Caco-2 (cell line): ENCODE measurements around the gene PAFAH1B1. TPM values are rescaled to one million over a fixed set of nuclear protein-coding genes. Genes with fewer than 3 reads are reported as not detected.

Experiments used
- BruUV-seq: library from RNA; stranded (reverse); fragments of 400-500 nt; replicated peaks from 2 replicates; lab custom pipeline; 2021; lab: Mats Ljungman, UMichigan
- CTCF ChIA-PET: fragments of 300-600 bp; sonication (Branson Sonifier 250); formaldehyde crosslinking; loops from one replicate; lab custom pipeline; 2022; ENCODE audit warnings: antibody characterized with exemption; lab: Charles Lee
- POLR2A ChIA-PET: fragments of 300-600 bp; sonication (Branson Sonifier 250); formaldehyde crosslinking; loops from one replicate; lab custom pipeline; 2022; ENCODE audit warnings: antibody characterized with exemption; lab: Charles Lee
- DNase-seq, 2 experiments: peaks; one replicate each; pipeline versions ENCODE4 v3.0.0 to v3.0.0-alpha.2; 2020 to 2022
- H3K27me3 ChIP-seq: replicated peaks from 2 replicates; pipeline ENCODE4 v1.6.0; 2011; ENCODE audit warnings: low read length; ENCODE audit not compliant: control insufficient read depth, insufficient read depth
- H3K36me3 ChIP-seq: 2 replicates; pipeline ENCODE4 v1.5.1; 2011; ENCODE audit warnings: low read length; ENCODE audit not compliant: control insufficient read depth, insufficient read depth
- H3K4me1 ChIP-seq: fragments of 250-450 bp; sonication (Bioruptor Pico); 2 replicates; pipeline ENCODE4 v1.5.1; 2020; ENCODE audit warnings: mild to moderate bottlenecking
- H3K4me3 ChIP-seq: 2 replicates; pipeline ENCODE4 v1.5.1; 2011; ENCODE audit warnings: low read depth, mild to moderate bottlenecking, control low read depth, low read length
- H3K9me3 ChIP-seq: fragments of 250-450 bp; sonication (Bioruptor Pico); 2 replicates; pipeline ENCODE4 v1.5.1; 2020; ENCODE audit warnings: mild to moderate bottlenecking, moderate library complexity
- H3K27ac Mint-ChIP-seq: one replicate; pipeline ENCODE4 v1.8.0; 2022; ENCODE audit warnings: mixed read lengths; ENCODE audit not compliant: unreplicated experiment
- H3K27me3 Mint-ChIP-seq: one replicate; pipeline ENCODE4 v1.8.0; 2022; ENCODE audit warnings: mixed read lengths; ENCODE audit not compliant: insufficient read depth, unreplicated experiment
- H3K36me3 Mint-ChIP-seq: one replicate; pipeline ENCODE4 v1.8.0; 2022; ENCODE audit warnings: mild to moderate bottlenecking, mixed read lengths; ENCODE audit not compliant: insufficient read depth, unreplicated experiment
- H3K4me1 Mint-ChIP-seq: one replicate; pipeline ENCODE4 v1.8.0; 2022; ENCODE audit warnings: low read depth, mixed read lengths; ENCODE audit not compliant: unreplicated experiment
- H3K4me3 Mint-ChIP-seq: one replicate; pipeline ENCODE4 v1.8.0; 2022; ENCODE audit warnings: mild to moderate bottlenecking, moderate library complexity, mixed read lengths; ENCODE audit not compliant: unreplicated experiment
- H3K9me3 Mint-ChIP-seq: one replicate; pipeline ENCODE4 v1.8.0; 2022; ENCODE audit warnings: mixed read lengths; ENCODE audit not compliant: unreplicated experiment
- CTCF ChIP-seq, 2 experiments: fragments of 200-600 bp in 1 of 2; IDR thresholded peaks; 1 replicate in 1 of 2; 2 replicates in 1 of 2; pipeline versions ENCODE4 v1.5.1 to v1.8.0; 2011 to 2022; ENCODE audit warnings: antibody characterized with exemption in 1 of 2, control low read depth in 1 of 2, inconsistent platforms in 1 of 2, low read depth in 1 of 2, low read length in 1 of 2, mild to moderate bottlenecking in 1 of 2, moderate library complexity in 1 of 2; ENCODE audit not compliant: insufficient read depth in 1 of 2, severe bottlenecking in 1 of 2, unreplicated experiment in 1 of 2
- intact Hi-C: fragments of 100-400 bp; cut with micrococcal nuclease; formaldehyde crosslinking; loops from one replicate; pipeline ENCODE4 v1.10.0; 2022; ENCODE audit not compliant: unreplicated experiment
- total RNA-seq: library from RNA; stranded (reverse); gene quantifications from 2 replicates; pipeline ENCODE4 v1.2.3, GENCODE V29; 2022

PAFAH1B1 gene
- total RNA-seq, 1 experiment from 2014 or later = 141 TPM

GRCh38 chr17:2700491-2701141 lies 107.2 kb downstream of the PAFAH1B1 start:
- no peak overlapping the region for H3K27ac Mint-ChIP-seq
- no peak overlapping the region for H3K4me3 Mint-ChIP-seq
- peak in 1 of 2 experiments; percentile 26 for DNase-seq
- no peaks in the 10 kb centered on the region for H3K9me3 Mint-ChIP-seq
- Histone ChIP-seq H3K4me1 (no peaks in the 10 kb centered on the region), H3K9me3 (no peaks in the 10 kb centered on the region), H3K4me3 (no peak overlapping the region), H3K27me3 (no peaks in the 10 kb centered on the region), H3K36me3 (peaks cover 4% of the 10 kb centered on the region; the same call in 1 of the 2 replicates)
- H3K27me3 Mint-ChIP-seq = no peaks in the 10 kb centered on the region
- no peaks in the 10 kb centered on the region for H3K4me1 Mint-ChIP-seq
- no peak for TF ChIP-seq CTCF (IDR thresholded peaks at IDR 0.05; ENCODE audit: insufficient read depth in 1 of 2, low read depth in 1 of 2, low read length in 1 of 2, severe bottlenecking in 1 of 2, unreplicated experiment in 1 of 2)
- ChIA-PET POLR2A (no interaction called here), CTCF (no interaction called here)
- H3K36me3 Mint-ChIP-seq = peaks cover 83% of the 10 kb centered on the region
- intact Hi-C loops = no loop called here
- TSS peak; percentile 14 for BruUV-seq

- ChIA-PET POLR2A (no interaction called here), CTCF (no interaction called here)
- no peaks in the 10 kb centered on the region for H3K4me1 Mint-ChIP-seq
- no peak overlapping the region for H3K27ac Mint-ChIP-seq
- H3K4me1 ChIP-seq = no peaks in the 10 kb centered on the region
- no peak for TF ChIP-seq CTCF (IDR thresholded peaks at IDR 0.05; ENCODE audit: insufficient read depth in 1 of 2, low read depth in 1 of 2, low read length in 1 of 2, severe bottlenecking in 1 of 2, unreplicated experiment in 1 of 2)
- no TSS peak for BruUV-seq
- H3K27me3 Mint-ChIP-seq = no peaks in the 10 kb centered on the region
- no peak overlapping the region for H3K4me3 Mint-ChIP-seq
- H3K4me3 ChIP-seq = no peak overlapping the region
- intact Hi-C loops = no loop called here
- no peaks in the 10 kb centered on the region for H3K27me3 ChIP-seq
- H3K9me3 ChIP-seq = no peaks in the 10 kb centered on the region
- H3K36me3 Mint-ChIP-seq = peaks cover 85% of the 10 kb centered on the region
- DNase-seq = peak in 1 of 2 experiments; percentile 34
- peaks cover 4% of the 10 kb centered on the region; the same call in 1 of the 2 replicates for H3K36me3 ChIP-seq
- H3K9me3 Mint-ChIP-seq = no peaks in the 10 kb centered on the region
Measured at GRCh38 chr17:2701161-2701995, 107.9 kb downstream of the PAFAH1B1 start.

GRCh38 chr17:2701996-2702741 lies 108.7 kb downstream of the PAFAH1B1 start:
- Mint-ChIP-seq H3K27me3 (no peaks in the 10 kb centered on the region), H3K9me3 (no peaks in the 10 kb centered on the region), H3K27ac (no peak overlapping the region), H3K4me1 (no peaks in the 10 kb centered on the region), H3K4me3 (no peak overlapping the region), H3K36me3 (peaks cover 77% of the 10 kb centered on the region)
- Histone ChIP-seq H3K9me3 (no peaks in the 10 kb centered on the region), H3K4me3 (no peak overlapping the region), H3K4me1 (no peaks in the 10 kb centered on the region), H3K27me3 (no peaks in the 10 kb centered on the region), H3K36me3 (peaks cover 4% of the 10 kb centered on the region; the same call in 1 of the 2 replicates)
- DNase-seq = peak in 1 of 2 experiments; percentile 23
- ChIA-PET CTCF (no interaction called here), POLR2A (no interaction called here)
- no TSS peak for BruUV-seq
- intact Hi-C loops = no loop called here
- TF ChIP-seq CTCF (IDR thresholded peaks at IDR 0.05; ENCODE audit: insufficient read depth in 1 of 2, low read depth in 1 of 2, low read length in 1 of 2, severe bottlenecking in 1 of 2, unreplicated experiment in 1 of 2) = no peak
